Activated T-helper 1 cell treated with Interleukin-2 at 50 U/mL for 16 hours (primary cell): ENCODE measurements around the gene FN1.

Experiments
- DNase-seq: peaks from one replicate; pipeline ENCODE4 v3.0.0-alpha.2; 2020; ENCODE audit warnings: low read depth

Gene FN1

GRCh38 chr2:215383652-215384279 lies 52.1 kb downstream of the FN1 start:
- DNase-seq = no peak

GRCh38 chr2:215382480-215382879 lies 53.4 kb downstream of the FN1 start:
- no peak for DNase-seq

- no peak for DNase-seq
These were observed 53.9 kb downstream of the FN1 start for GRCh38 chr2:215382011-215382410.

- no peak for DNase-seq
These were observed 55.2 kb downstream of the FN1 start for GRCh38 chr2:215380699-215381098.

- no peak for DNase-seq
These were observed 55.9 kb downstream of the FN1 start for GRCh38 chr2:215379948-215380347.

GRCh38 chr2:215379039-215379438 lies 56.8 kb downstream of the FN1 start:
- DNase-seq = no peak

GRCh38 chr2:215378045-215378444 lies 57.8 kb downstream of the FN1 start:
- DNase-seq = no peak

- DNase-seq = no peak
These were observed 58.6 kb downstream of the FN1 start for GRCh38 chr2:215377283-215377682.

GRCh38 chr2:215376103-215376780 lies 59.6 kb downstream of the FN1 start:
- no peak for DNase-seq

- no peak for DNase-seq
These were observed 60.4 kb downstream of the FN1 start for GRCh38 chr2:215375467-215375830.

- no peak for DNase-seq
These were observed 61.0 kb downstream of the FN1 start for GRCh38 chr2:215374642-215375466.

GRCh38 chr2:215374002-215374401 lies 61.9 kb downstream of the FN1 start:
- no peak for DNase-seq

- no peak for DNase-seq
These were observed 62.8 kb downstream of the FN1 start for GRCh38 chr2:215372968-215373649.

- DNase-seq = no peak
These were observed 63.7 kb downstream of the FN1 start for GRCh38 chr2:215371915-215372897.

- DNase-seq = no peak
These were observed 65.5 kb downstream of the FN1 start for GRCh38 chr2:215370112-215370965.

GRCh38 chr2:215369181-215369760 lies 66.6 kb downstream of the FN1 start:
- no peak for DNase-seq

- DNase-seq = no peak
These were observed 67.4 kb downstream of the FN1 start for GRCh38 chr2:215368493-215368809.

- DNase-seq = no peak
These were observed 68.0 kb downstream of the FN1 start for GRCh38 chr2:215367662-215368492.

- DNase-seq = no peak
These were observed 69.3 kb downstream of the FN1 start for GRCh38 chr2:215366440-215367032.
